GM08714 (cell line): ENCODE data around the gene TRMU.

ENCODE experiments used
- H3K4me3 ChIP-seq: fragments of 200-500 bp; sonication (Bioruptor generic); 2 replicates; pipeline ENCODE4 v1.5.1; 2014; ENCODE audit warnings: mild to moderate bottlenecking, low read length, inconsistent platforms
- ZNF274 ChIP-seq: IDR thresholded peaks from 2 replicates; pipeline ENCODE4 v1.6.1; 2012; ENCODE audit warnings: mild to moderate bottlenecking, low read depth, low read length

TRMU gene

DNA sequence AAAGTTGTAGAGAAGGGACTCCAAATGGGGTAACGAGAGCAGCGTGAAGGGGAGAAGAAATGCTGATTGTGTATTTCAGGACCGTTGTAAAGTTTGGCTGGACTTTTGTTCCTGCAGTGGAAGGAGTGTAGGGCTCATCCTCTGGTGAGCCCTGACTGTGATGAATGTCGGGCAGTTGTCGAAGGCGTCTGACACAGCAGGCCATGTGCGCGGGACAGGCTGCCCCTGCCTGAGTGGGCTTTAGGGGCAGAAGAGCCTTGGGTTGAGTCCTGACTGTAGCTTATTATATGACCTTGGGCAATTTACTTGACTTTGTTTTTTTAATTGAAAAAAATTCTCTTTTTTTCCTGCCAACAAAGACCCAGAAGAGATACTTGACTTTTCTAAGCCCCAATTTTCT is 3.1 kb downstream of the TRMU start:
- H3K4me3 ChIP-seq: no peak overlapping the region
- no peak for TF ChIP-seq ZNF274

DNA sequence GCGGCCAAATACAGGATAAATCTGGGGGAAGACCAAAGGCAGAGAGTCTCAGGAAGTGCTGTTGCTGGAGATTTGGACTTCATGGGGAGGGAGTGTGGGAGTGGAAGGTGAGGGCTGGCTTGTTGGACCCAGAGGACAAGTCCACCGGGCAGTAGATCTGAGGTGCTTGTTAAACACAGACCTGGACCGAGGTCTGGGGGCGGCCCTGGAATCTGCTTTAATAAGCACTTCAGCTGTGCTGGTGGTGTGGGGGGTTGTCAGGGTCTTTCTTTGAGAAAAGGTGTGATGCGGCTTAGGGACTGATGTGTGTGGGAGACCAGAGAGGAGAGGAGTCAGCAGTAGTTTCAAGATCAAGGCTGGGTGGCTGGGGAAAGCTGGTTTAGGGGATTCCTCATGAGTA is 4.4 kb downstream of the TRMU start:
- H3K4me3 ChIP-seq: no peak overlapping the region
- no peak for TF ChIP-seq ZNF274

DNA sequence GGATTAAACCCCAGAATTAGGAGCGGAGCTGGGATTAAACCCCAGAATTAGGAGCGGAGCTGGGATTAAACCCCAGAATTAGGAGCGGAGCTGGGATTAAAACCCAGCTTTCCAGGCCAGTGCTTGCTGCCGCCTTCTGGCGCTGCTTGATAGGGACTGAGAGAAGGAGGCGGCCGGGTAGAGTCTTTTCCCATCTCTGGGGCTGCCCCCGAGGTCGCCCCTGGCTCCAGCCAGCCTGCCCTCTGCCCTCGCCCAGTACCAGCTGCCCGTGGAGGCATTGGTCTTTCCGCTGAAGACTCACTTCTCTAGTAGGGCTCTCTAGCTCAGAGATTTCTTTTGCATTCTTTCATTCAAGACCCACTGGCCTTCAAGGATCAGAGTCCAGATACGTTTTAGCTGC is 5.2 kb downstream of the TRMU start:
- no peak for TF ChIP-seq ZNF274

DNA sequence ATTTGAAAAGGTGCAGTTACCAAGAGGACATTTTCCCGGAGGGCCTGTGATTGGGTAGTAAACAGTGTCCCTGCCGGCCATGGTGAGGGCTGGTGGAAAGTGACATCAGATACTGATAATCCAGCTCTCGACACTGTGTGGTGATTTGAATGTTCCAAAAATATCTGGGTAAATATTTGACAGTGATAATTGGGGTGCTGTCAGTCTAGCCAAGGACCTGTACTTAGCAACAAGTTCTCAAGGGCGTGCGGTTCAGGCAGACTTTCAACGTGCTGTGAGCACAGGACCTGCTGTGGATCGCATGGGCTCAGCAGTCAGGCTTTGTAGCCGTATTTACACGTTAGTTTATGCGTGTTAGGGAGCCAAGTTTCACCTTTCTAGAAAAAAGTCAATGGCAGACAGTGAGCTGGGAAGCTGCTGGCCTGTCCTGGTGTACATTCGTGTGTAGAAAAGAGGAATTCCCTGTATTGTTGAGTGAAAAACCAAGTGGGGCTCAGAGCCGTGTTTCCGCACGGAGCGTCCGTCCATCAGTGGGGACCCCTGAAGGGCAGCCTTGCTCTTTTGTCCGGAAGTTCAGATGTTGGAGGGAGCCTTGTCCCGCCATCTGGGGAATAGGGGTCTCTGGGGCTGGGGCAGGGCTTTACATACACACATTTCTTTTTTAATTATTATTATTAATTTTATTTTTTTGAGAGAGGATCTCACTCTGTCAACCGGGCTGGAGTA is 11.3 kb downstream of the TRMU start:
- TF ChIP-seq ZNF274: no peak
- no peak overlapping the region for H3K4me3 ChIP-seq

More for the DNA sequence above, 5.2 kb downstream of the TRMU start:
- H3K4me3 ChIP-seq: no peak overlapping the region

DNA sequence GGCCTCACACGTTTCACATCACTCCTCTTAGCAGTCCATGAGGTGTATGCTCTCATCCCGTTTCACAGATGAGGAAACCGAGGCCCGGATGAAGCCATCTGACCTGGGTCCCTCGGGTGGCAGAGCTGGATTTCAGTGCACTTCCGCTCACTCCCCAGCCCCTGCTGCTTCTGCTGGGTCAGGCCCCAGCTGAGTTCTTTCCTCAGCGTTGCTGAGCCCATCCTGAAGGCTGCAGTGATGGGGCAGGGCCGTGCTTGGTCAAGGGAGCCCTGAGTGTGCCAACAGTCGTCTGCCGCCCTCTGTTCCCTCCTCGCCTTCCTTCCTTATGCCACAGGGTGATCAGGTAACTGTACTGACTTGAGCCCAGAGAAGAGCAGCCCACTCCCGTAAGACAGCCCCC is 12.1 kb downstream of the TRMU start:
- TF ChIP-seq ZNF274: no peak
- no peak overlapping the region for H3K4me3 ChIP-seq

DNA sequence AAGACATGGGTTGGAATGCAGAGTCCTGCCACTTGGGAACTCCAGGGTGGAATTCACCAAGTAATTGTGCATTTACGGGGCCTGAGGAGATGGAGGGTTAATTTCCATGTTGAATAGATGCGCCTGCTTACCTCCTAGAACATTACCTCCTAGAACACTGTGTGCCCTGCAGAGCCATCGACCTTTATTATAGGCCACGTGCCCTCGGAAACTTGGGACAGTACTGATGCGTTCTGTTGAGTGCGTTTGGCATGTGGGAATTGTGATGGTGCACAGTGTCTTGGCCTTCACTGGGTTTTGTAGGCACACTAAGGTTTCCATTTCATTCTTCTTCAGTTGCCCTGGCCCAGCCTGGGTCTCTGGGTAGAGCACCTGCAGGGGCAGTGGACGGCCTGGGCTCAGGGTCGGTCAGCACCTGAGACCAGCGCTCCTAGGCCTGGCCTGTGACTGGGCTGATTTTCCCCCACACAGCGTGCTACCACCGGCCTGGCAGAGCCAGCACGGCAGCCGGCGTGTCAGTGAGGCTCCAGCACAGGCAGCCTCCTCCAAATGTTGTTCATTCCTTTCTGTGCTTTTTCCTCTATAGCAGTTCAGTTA is 12.7 kb downstream of the TRMU start:
- TF ChIP-seq ZNF274: no peak
- no peak overlapping the region for H3K4me3 ChIP-seq

DNA sequence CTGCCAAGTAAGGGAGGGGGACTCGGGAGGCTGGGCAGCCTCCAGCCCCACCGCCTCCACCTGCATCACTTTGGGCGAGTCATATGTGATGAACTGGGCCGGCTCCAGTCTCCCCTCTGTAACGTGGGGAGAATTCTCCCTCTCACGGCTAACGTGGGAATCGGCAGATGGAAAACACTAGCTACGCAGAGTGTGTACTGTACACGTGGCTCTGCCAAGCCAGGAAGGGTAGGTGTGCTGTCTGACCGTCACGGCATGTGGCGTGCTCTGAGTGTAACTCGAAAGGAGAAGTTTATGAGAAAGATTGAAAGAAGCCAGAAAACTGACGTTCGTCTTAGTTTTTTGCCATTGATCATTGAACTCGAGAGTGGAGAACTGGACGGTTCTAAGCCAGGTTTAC is 13.7 kb downstream of the TRMU start:
- no peak for TF ChIP-seq ZNF274

DNA sequence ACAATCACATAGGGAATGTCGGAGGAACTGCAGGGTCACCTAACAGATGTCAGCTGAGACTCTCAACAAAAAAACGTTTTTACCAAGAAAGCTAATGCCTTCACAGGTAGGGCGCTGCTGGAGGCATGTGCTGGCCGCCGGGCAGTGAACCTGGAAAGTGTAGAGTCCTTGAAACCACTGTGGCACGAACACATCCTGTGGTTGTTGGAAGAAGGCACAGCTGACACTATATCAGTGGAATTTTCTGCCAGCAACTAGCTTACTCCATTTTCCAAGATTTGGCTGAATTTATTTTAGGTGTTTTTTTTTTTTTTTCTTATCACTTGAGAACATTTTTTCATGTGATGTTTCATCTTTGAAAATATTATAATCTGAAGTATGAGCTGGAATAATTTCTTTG is 14.2 kb downstream of the TRMU start:
- no peak overlapping the region for H3K4me3 ChIP-seq
- TF ChIP-seq ZNF274: no peak

More for the DNA sequence above, 13.7 kb downstream of the TRMU start:
- no peak overlapping the region for H3K4me3 ChIP-seq

DNA sequence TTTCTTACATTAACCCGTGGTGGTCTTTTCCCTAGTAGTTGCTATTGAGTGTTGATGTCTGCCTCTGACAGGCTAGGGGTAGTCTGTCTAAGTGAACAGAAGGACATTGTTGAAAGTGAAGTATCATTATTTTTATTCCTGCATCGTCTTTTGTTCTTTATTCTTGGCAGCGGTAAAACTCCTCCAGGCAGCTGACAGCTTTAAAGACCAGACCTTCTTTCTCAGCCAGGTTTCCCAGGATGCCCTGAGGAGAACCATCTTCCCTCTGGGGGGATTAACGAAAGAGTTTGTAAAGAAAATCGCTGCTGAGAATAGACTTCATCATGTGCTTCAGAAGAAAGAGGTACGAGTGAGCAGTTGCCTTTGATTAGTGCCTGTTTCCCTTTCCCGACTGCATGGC is 14.6 kb downstream of the TRMU start:
- H3K4me3 ChIP-seq: no peak overlapping the region
- no peak for TF ChIP-seq ZNF274

DNA sequence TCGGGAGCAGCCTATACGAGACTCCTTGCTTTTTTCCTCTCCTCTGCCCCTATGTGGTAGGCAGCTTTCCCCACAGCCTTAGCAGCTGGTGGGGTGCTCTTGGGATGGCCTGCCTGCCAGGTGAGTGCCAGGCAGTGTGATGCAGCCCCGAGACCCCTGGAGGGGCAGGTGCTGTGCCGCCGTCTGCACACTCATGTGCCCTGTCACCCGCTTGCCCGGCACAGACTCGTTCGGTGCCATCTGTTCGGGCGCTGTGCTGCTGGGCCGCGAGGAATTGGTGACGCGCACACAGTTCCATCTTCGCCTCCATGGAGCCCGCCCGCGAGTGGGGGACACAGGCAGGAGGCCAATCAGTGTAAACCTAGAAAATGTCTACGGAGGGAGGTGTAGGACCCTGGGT is 15.1 kb downstream of the TRMU start:
- TF ChIP-seq ZNF274: no peak
- no peak overlapping the region for H3K4me3 ChIP-seq

DNA sequence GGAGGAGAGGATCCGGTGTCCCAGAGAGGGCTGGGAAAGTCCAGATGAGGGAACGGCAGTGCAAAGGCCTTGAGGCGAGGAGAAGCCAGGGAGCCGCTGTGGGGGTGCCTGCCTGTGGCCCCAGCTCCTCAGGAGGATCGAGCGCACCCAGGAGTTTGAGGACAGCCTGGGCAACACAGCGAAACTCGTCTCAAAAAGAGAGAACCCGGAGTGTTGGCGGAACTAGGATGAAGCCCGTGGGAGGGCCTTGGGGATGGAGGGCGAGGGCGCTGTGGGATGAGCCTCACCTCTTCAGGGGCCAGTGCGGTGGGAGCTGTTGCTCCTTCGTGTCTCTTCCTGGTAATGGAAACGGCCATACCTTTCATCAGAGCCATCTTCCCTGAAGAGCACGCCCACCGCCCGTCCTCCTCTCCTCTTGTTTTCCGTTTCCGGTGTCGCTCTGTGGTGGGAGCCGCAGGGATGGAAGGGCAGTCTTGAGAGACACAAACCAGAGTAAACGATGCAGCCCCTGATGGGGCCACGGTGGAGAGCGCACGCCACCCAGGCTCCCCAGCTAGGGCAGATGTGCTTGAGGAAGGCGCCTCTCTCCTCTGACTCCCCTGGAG is 15.7 kb downstream of the TRMU start:
- no peak for TF ChIP-seq ZNF274
- H3K4me3 ChIP-seq: no peak overlapping the region

DNA sequence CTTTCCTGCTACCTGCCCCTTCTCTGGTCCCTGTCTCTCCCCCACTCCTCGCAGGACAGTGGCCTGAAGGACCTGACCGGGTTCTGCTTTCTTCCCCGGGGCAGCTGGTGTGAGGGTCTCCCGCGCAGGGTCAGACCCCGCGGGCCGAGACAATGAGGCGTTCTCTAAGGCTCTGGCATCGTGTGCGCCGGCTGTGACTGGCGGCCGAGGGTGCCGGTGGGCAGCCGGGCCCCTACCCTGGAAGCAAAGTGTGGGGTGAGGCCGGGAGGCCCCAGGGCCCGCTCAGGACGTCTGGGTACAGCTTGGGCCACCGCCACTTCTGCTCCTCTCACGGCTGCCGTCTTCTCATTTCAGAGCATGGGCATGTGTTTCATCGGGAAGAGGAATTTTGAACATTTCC is 16.3 kb downstream of the TRMU start:
- no peak for TF ChIP-seq ZNF274
- H3K4me3 ChIP-seq: no peak overlapping the region

DNA sequence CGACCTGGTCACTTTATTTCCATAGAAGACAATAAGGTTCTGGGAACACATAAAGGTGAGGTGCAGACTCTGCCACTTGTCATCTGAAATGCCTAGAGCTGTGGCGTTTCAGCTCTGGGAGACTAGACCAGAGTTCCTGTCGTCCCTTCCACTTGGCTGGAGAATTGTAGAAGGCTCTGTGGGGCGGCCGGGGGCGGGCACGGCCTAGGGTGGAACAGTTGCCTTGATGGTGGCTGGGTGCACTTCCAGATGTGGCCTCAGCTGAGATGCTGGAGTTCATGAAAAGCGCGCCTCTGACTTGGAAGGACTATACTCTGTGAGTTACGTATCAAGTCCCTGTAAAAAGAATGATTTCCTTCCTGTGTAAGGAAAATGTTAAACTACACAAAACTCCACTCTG is 16.8 kb downstream of the TRMU start:
- TF ChIP-seq ZNF274: no peak
- no peak overlapping the region for H3K4me3 ChIP-seq

DNA sequence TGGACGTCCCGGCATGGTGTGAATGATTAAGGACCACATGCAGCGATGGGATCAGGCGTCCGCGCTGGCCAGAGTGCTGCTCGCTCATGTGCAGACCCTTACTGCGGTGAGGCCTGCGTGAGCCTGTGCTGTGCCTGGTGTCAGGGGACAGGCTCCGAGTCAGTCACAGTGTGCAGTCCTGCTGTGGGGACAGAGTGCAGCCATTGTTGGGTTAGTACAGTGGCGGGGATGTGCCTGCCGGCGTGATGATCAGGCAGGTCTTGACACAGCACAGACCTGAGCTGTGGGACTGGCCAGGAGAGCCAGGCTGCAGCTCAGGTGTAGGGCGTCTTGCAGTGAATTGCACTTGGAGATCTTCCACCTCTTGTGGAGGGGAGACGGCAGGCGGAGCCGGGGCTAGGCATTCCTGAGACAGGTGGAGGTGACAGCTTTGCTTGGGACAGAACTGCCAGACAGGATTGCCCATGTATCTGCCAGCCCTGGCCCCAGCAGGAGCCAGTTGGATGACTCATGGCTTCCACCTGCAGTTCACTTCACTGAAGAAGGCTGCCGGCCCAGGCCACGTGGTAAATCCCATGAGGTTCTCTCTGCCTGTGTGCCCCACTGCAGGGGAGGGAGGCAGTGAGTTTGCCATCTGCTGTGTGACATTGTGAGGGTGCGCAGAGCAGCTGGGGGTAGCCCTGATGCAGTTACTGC is 17.3 kb downstream of the TRMU start:
- no peak for TF ChIP-seq ZNF274
- no peak overlapping the region for H3K4me3 ChIP-seq
